Bladder microvascular endothelial cell (primary cell): Measurements from ENCODE around the gene PCDHGC5. TPM values are rescaled to one million over a fixed set of nuclear protein-coding genes. Genes with fewer than 3 reads are reported as not detected.

Source experiments
- total RNA-seq: library from RNA; depleted of rRNA; stranded (reverse); fragments of >200 nt; gene quantifications from 2 replicates; pipeline ENCODE4 v1.2.3, GENCODE V29; 2014

Gene PCDHGC5
- 0.32 and 1.4 TPM in 2 replicates for total RNA-seq

DNA sequence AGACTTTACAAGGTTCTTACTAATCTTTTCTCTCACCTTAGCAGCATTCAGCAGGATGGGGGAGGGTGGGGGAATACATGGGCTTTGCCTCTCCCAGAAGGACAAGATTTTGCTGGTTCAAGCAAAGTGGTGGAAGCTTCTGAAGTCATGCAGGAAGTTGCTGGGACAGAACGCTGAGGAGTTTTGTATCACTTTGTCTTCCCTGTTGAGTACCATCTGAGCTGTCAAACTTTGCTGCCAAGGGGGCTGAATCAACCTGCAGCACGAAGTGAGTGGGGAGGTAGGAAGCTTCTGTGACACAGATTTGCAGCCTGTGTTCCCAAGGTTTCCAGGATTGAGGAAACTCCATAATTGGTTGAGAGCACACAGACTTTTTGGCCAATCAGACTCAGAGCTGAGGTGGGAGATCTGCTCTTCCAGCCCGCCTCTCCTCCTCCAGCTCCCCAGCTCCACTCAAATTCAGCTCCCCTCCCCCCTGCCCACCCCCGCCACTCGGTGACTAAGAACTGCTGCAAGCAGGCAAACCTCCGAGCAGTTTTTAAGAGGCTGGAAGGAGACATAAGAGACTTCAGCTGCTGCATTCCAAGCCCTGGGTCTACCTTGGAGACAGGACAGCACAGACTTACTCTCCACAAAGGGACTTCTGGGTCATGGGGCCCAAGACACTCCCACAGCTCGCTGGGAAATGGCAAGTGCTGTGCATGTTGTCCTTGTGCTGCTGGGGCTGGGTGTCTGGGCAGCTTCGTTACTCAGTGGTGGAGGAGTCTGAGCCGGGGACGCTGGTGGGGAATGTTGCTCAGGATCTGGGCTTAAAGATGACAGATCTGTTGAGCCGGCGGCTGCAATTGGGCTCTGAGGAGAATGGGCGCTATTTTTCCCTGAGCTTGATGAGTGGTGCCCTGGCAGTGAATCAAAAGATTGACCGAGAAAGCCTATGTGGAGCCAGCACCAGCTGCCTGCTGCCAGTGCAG, at the start of gene PCDHGC5:
PCDHGC5 (plus strand) TSS at position 491 of the 971 bp plus-strand sequence; CDS start at position 651, 160 bp downstream.

GRCh38 chr5:141475625-141476131, 13.2 kb upstream of the PCDHGC5 start, which contains the start of gene PCDHGC3:
TSS of gene PCDHGC3 (plus strand) at chr5:141475966. CDS start at chr5:141476117, 151 bp downstream.

GRCh38 chr5:141484641-141485311, 4.1 kb upstream of the PCDHGC5 start, which contains the start of gene PCDHGC4:
TSS of gene PCDHGC4 (plus strand) at chr5:141485030. CDS start at chr5:141485174, 144 bp downstream.

Other genes starting within 250 kb of the PCDHGC5 start
- gene PCDHB15, start 243.7 kb upstream of the PCDHGC5 start, total RNA-seq = 0.32 and 1.2 TPM in 2 replicates
- gene SLC25A2, start 185.0 kb upstream of the PCDHGC5 start, total RNA-seq = 0.16 and 0.44 TPM in 2 replicates
- 53.3 and 79.0 TPM in 2 replicates for gene TAF7, start 168.3 kb upstream of the PCDHGC5 start, total RNA-seq
- 0.32 and 1.1 TPM in 2 replicates for gene PCDHGA1, start 158.6 kb upstream of the PCDHGC5 start, total RNA-seq
- gene PCDHGA2, start 150.3 kb upstream of the PCDHGC5 start, total RNA-seq = 0.81 and 1.9 TPM in 2 replicates
- 0.32 and 0.82 TPM in 2 replicates for gene PCDHGA3, start 145.3 kb upstream of the PCDHGC5 start, total RNA-seq
- 0.65 and 2.8 TPM in 2 replicates for gene PCDHGB1, start 139.0 kb upstream of the PCDHGC5 start, total RNA-seq
- gene PCDHGA4, start 134.1 kb upstream of the PCDHGC5 start, total RNA-seq = 1.3 and 6.1 TPM in 2 replicates
- gene PCDHGB2, start 129.1 kb upstream of the PCDHGC5 start, total RNA-seq = 1.1 and 5.1 TPM in 2 replicates
- gene PCDHGA5, start 124.9 kb upstream of the PCDHGC5 start, total RNA-seq = 0.49 and 2.0 TPM in 2 replicates
- 1.5 and 8.4 TPM in 2 replicates for gene PCDHGB3, start 118.8 kb upstream of the PCDHGC5 start, total RNA-seq
- 1.5 and 4.1 TPM in 2 replicates for gene PCDHGA6, start 115.2 kb upstream of the PCDHGC5 start, total RNA-seq
- gene PCDHGA7, start 106.3 kb upstream of the PCDHGC5 start, total RNA-seq = 0.65 and 3.3 TPM in 2 replicates
- 8.3 and 20.1 TPM in 2 replicates for gene PCDHGB4, start 101.4 kb upstream of the PCDHGC5 start, total RNA-seq
- gene PCDHGA8, start 96.4 kb upstream of the PCDHGC5 start, total RNA-seq = 0.65 and 3.0 TPM in 2 replicates
- gene PCDHGB5, start 91.1 kb upstream of the PCDHGC5 start, total RNA-seq = 8.1 and 23.0 TPM in 2 replicates
- 0.97 and 4.5 TPM in 2 replicates for gene PCDHGA9, start 86.3 kb upstream of the PCDHGC5 start, total RNA-seq
- 1.6 and 3.9 TPM in 2 replicates for gene PCDHGB6, start 81.1 kb upstream of the PCDHGC5 start, total RNA-seq
- gene PCDHGA10, start 76.1 kb upstream of the PCDHGC5 start, total RNA-seq = 2.1 and 5.2 TPM in 2 replicates
- gene PCDHGB7, start 71.4 kb upstream of the PCDHGC5 start, total RNA-seq = 3.2 and 12.3 TPM in 2 replicates
- 4.0 and 14.5 TPM in 2 replicates for gene PCDHGA11, start 68.0 kb upstream of the PCDHGC5 start, total RNA-seq
- 1.8 and 6.2 TPM in 2 replicates for gene PCDHGA12, start 58.6 kb upstream of the PCDHGC5 start, total RNA-seq
- 6.5 and 22.3 TPM in 2 replicates for gene PCDHGC3, start 13.1 kb upstream of the PCDHGC5 start, total RNA-seq
- 0.49 and 2.8 TPM in 2 replicates for gene PCDHGC4, start 4.1 kb upstream of the PCDHGC5 start, total RNA-seq
- gene DIAPH1, start 129.9 kb downstream of the PCDHGC5 start, total RNA-seq = 43.5 and 77.2 TPM in 2 replicates
- gene HDAC3, start 147.8 kb downstream of the PCDHGC5 start, total RNA-seq = 35.5 and 49.5 TPM in 2 replicates
- 3.1 and 5.6 TPM in 2 replicates for gene RELL2, start 147.9 kb downstream of the PCDHGC5 start, total RNA-seq
- gene FCHSD1, start 162.3 kb downstream of the PCDHGC5 start, total RNA-seq = 14.2 and 24.1 TPM in 2 replicates
- 26.2 and 58.8 TPM in 2 replicates for gene ARAP3, start 193.1 kb downstream of the PCDHGC5 start, total RNA-seq